Lower leg skin (tissue), 3 donors: ENCODE data around the gene PTDSS2.

ENCODE experiments used
- POLR2A ChIP-seq, 2 donors: fragments of 450-650 bp; IDR thresholded peaks; one replicate each; pipeline ENCODE4 v1.6.1; 2016 to 2017; ENCODE audit warnings: antibody characterized with exemption in 2 of 2, mild to moderate bottlenecking in 1 of 2, moderate library complexity in 1 of 2
- TF ChIP-seq, protein P1 (sequence below), 3 donors: fragments of 450-650 bp; IDR thresholded peaks; one replicate each; pipeline ENCODE4 v1.5.1; 2016; ENCODE audit warnings: antibody characterized with exemption in 3 of 3, mild to moderate bottlenecking in 3 of 3, moderate library complexity in 2 of 3

DNA sequence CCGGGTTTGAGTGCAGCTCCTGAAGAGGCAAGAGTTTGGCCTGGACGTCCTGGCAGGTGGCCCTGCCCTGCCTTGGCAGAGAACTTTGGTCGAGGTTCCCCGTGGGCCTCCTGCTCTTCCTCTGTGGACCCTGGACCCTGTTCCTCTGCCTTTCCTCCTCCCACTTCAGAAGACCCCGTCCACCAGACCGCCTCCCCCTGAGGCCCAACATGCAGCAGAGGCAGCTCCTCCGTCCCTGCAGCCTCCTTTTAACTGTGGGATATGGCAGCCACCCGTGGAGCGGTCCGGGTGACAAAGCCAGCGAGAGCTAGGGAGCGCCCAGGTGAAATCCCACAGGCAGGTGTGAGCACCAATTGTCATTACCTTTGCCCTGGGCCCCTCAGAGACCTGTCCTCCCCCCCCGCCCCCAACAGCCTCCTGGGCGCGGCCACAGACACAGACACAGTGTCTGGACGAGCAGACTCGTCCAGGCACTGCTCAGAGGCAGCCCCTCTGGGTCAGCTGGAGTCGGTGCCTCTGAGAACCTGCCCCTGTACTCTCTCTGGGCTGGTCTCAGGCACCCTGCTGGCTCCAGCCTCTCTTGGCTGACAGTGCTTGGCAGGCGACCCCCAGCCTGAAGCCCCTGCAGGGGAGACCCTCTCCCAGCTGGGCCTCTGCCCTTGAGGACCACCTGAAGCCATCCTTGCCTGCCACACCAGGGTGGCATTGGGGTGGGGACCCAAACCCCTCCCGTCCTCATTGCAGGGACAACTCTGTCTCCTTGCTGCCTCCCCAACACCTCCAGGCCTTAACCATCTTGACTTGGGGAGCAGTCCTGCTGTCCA is 4.1 kb upstream of the PTDSS2 start:
- TF ChIP-seq, protein P1, sequence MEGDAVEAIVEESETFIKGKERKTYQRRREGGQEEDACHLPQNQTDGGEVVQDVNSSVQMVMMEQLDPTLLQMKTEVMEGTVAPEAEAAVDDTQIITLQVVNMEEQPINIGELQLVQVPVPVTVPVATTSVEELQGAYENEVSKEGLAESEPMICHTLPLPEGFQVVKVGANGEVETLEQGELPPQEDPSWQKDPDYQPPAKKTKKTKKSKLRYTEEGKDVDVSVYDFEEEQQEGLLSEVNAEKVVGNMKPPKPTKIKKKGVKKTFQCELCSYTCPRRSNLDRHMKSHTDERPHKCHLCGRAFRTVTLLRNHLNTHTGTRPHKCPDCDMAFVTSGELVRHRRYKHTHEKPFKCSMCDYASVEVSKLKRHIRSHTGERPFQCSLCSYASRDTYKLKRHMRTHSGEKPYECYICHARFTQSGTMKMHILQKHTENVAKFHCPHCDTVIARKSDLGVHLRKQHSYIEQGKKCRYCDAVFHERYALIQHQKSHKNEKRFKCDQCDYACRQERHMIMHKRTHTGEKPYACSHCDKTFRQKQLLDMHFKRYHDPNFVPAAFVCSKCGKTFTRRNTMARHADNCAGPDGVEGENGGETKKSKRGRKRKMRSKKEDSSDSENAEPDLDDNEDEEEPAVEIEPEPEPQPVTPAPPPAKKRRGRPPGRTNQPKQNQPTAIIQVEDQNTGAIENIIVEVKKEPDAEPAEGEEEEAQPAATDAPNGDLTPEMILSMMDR (IDR thresholded peaks at IDR 0.05), result no peak
- no peak for TF ChIP-seq POLR2A (IDR thresholded peaks at IDR 0.05)
